Stimulated activated CD4-positive, alpha-beta T cell treated with anti-CD3 and anti-CD28 coated beads, Interleukin-15, amount 100 ng/mL, for 1 hour (primary cell): ENCODE measurements around the gene KRT34.
"Not testable (repeated sequence)": the region's sequence is repeated elsewhere in the genome, so short reads cannot be mapped to it uniquely, and the experiment has no call there.

Experiments used
- DNase-seq, 2 donors: peaks; one replicate each; pipeline ENCODE4 v3.0.0-alpha.2; 2020; ENCODE audit warnings: low read depth in 1 of 2, low spot score in 1 of 2

The KRT34 gene

DNA sequence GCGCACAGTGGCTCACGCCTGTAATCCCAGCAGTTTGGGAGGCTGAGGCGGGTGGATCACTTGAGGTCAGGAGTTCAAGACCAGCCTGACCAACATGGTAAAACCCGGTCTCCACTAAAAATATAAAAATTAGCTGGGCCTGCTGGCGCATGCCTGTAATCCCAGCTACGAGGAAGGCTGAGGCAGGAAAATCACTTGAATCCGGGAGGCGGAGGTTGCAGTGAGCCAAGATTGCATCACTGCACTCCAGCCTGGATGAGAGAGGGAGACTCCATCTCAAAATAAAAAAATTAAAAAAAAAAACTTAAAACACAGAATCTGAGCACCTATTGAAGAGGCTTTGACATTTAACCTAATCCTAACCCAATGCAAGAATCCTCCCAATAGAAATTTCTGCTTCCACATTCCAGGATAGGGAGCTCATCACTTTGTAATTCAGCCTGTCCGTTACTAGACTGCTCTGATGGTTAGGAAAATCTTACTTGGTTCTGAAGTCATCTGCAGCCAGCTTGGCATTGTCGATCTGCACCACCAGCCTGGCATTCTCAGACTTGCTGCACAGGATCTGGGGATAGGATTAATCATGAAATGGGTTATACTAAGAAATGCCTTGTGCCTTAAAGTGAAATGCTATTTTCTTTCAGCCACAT is 14.6 kb downstream of the KRT34 start:
- no peak for DNase-seq

DNA sequence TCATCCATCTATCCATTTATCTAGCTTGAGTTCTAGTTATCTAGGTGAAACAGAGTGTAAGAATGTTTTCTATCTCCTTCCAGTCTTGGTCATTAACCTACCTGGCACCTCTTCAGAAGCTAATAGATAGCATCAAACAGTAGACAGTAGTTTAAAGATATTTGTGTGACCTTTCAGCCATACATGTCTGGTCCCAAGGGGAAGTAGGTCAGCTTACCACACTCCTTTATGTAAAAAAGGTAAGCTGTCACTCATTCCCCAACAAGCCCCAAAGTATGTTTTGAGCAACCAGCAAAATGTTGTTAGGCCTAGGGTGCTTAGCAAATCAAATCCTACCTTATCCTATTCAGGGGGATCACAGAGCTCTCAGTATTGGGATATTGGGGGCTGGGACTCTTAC is 16.0 kb downstream of the KRT34 start:
- no peak for DNase-seq

- DNase-seq = no peak
Observed at GRCh38 chr17:41363881-41364280, 18.2 kb downstream of the KRT34 start.

DNA sequence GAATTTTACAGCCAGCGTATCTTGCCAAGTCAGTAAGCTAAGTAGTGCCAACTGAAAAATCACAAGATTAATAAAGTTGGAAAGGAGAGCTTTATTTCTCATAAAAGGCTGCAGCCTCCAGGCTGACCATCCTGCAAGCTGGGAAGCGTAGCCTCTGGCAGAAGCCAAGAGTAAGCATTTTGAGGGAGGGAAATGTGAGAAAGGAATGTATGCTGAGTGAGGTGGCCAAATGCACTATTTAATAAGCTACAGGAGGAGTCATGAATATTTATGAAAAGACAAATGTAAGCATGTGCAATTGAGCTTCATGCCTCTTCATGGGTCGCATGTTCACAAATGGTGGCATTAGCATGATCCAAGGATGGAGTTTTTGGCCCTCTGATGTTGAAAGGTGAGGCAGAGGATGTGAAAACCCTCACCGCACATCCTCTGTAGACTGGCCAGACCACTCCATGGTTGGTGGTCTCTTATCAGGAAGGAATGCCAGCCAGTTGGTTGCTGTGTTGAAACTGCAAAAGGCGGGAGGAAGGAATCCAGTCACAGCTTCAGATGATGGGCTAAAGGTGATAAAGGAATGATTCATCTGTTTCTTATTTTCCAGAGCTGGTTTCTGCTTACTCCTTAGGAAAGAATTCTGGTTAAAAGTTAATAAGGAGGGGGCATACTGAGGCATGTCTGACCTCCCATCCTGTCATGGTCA is 21.7 kb downstream of the KRT34 start:
- DNase-seq = no peak

GRCh38 chr17:41354536-41354935 is 27.6 kb downstream of the KRT34 start:
- DNase-seq = no peak

DNA sequence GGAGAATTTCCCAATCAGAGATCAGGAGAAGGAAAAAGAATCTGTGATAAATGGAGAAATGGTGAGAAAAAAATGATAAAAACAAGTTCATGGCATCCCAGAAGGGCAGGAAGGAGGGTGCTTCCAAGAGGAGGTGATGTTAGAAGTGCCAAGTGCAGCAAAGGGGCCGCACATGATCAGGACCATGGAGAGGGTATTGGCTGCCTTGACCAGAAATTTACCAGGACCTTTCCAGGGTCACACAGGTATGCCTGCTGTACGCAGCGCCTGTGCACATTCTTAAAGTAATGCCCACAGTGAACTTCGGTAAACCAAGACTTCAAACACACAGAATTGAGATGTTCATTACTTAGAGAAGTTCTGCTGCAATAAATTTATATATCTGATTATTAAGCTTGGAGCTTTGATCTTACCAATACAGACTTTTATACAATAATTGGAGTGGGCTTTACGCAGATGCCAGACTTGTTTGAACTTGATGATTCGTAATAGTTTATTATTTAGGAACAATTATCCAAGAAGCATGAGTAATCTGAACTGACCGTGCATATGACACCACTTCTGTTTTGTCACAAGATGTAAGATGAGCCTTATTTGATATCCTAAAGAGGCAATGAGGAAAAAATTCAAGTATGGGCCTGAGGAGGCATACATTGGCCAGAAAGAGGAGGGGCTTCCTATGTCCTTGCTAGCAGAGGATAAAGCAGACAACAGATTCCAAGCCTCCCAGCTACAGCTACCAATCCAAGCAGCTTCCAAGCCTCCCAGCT is 29.3 kb downstream of the KRT34 start:
- no peak for DNase-seq

DNA sequence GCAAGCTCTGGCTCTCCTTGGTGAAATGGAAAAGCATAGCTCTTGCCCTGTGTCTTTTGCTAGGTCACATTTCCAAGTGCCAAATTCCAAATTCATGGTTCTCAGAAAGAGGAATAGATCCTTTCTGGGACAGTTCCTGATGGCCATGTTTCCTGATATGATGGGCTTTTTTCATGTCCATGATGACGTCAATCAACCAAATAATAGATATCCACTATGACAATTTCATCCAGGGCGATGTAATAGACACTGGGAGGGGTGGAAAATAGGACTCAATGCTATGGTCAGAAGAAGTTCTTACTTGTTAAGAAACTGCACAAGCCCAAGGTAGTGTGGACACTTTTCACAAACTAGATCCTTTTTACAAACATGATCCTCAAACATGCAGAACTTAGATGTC is 30.9 kb downstream of the KRT34 start:
- no peak for DNase-seq

DNA sequence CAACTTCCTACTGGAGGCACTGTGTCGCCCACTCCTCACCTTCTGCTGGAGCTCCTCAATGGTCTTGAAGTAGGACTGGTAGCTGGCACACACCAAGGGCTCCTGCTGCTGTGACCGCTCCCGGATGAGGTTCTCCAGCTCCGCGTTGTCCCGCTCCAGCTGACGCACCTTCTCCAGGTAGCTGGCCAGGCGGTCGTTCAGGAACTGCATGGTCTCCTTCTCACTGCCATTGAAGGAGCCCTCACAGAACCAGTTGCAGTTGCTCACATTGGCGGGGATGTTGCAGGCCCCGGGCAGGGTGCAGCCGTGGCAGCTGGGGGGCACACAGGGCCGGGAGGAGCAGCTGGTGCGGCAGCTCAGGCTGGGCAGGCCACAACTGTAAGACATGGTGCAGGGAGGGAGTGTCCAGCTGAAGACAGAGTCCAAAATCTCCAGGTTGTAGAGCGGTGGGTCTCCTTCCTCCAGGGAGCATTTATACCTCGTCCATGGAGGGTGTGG is 31.7 kb downstream of the KRT34 start, which contains the start of gene KRT33A:
Gene KRT33A, minus strand, starts transcription at position 448 of the 498 bp plus-strand sequence. Its CDS starts 61 bp downstream, at position 387.
- not testable (repeated sequence) for DNase-seq

GRCh38 chr17:41347869-41348760 is 34.0 kb downstream of the KRT34 start:
- DNase-seq = no peak

GRCh38 chr17:41346421-41346820 is 35.7 kb downstream of the KRT34 start:
- DNase-seq = not testable (repeated sequence)

DNA sequence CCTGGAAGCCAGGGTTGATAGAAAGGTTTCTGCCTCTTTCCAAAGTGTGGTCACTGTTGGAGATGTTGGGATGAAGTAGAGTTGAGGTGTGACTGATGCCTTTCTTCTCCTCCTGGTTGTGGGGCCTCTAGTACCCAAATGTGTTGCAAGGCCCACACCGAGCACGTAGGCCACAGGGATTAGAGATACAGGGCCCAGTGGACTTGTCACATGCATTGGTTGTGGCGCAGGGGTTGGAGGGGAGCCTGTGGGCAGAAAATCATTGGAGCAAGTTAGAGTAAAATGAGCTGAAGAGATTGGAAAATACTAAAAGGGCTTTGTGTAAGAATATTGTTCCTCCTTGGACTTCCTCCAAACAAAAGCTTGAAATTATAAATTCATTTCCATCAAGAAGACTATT is 36.1 kb downstream of the KRT34 start:
- DNase-seq = no peak

DNA sequence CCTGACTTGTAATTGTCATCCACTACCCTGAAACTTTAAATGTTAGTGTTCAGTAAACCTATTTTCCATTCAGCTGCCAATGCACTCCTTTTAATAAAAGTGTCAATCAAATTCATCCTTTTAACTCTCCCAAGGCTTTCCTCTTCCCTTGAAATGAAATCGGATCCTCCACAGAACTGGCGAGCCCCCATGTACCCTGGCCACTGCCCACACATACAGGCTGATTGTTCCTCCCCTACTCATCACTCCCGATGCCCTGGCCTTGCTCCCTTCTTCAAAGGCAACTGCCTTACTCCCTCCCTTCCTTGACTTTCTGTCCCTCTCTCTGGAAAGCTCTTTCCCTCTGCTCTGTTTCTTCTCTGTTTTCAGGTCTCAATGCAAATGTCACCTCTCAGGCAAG is 39.1 kb downstream of the KRT34 start:
- DNase-seq = no peak

DNA sequence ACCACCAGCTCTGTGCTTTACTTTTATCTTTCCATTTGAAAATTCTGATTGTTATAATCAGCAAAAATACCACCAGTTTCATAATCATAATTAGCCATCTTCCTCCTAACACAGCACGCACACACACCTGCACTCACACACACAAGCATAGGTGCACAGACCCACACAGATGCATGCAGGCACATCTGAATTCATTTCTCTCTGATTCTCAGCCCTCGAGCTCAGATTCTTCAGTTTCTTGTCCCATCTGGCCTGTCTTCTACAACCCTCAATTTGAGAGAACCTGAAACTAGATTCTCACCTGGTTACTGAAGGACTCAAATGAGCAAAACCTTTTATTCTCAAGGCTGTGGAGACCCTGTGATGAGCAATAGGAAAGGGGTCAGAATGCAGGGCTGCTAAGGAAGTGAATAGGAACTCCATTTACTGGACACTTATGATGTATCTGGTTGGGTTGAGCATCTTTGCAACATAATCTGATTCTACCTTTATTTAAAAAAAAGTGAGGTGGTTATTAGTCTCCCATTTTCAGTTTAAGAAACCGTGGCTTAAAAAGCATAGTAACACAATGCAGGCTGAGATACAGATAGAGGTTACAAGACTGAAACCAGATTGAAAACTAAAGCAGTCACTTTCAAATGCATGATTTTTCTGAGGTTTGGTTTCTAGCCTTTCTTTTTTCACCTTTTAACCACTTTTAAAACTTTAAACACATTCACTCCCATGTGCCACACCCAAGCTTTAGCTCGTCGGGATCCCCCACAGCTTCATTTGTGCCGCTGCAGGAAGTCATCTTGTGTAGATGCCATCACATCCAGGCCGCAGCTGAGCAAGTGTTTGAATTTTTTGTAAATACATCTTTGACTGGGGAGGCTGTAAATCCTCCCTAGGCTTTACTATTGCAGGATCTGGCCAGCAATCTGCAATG is 40.9 kb downstream of the KRT34 start:
- no peak for DNase-seq

GRCh38 chr17:41340494-41340893 is 41.6 kb downstream of the KRT34 start:
- DNase-seq = no peak

DNA sequence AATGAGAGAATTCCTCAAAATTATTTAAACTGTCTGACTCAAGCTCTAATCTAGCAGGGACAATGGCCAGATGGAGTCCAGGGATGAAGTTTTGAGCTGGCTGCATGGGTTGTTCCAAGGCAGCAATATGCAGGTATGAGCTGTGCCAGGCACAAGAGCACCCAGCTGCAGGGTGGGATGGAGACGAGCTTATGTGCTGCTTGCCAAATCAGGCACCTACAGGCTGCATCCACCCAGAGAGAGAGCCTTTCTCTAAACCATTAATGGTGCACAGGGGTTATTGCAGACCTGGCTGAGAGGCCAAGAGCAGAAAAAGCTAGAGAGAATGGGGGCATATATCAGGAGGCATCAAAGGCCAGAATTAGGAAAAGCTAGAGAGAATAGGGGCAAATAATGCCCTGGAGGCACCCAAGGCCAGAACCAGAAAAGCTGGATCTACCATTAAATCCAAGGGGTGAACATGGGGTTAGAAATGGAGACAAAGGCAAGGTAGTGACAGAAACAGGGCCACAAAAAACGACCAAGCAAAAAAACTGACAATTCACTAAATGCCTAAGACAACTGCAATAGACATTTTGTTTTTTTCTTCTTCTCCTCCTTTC is 42.4 kb downstream of the KRT34 start:
- no peak for DNase-seq

GRCh38 chr17:41338961-41339485 is 43.1 kb downstream of the KRT34 start:
- DNase-seq = no peak

GRCh38 chr17:41335747-41336146 is 46.4 kb downstream of the KRT34 start:
- DNase-seq = no peak

- DNase-seq = no peak
Observed at GRCh38 chr17:41334385-41335305, 47.5 kb downstream of the KRT34 start.
